Activated B cell treated with CpG ODN at 0.5 μM for 24 hours (primary cell): ENCODE measurements around the gene SOX6. TPM values are rescaled to one million over a fixed set of nuclear protein-coding genes. Genes with fewer than 3 reads are reported as not detected.

Experiments
- ATAC-seq: fragments of 200-7000 bp; cut with Tn5 transposase; one replicate; pipeline ENCODE4 v1.10.0; 2021; ENCODE audit warnings: low read depth, mild to moderate bottlenecking, moderate library complexity
- CTCF ChIA-PET: fragments of 350-600 bp; sonication (Branson Sonifier 250); formaldehyde crosslinking; loops from one replicate; lab custom pipeline; 2021; ENCODE audit warnings: antibody characterized with exemption; lab: Charles Lee
- POLR2A ChIA-PET: fragments of 350-600 bp; sonication (Branson Sonifier 250); formaldehyde crosslinking; loops from one replicate; lab custom pipeline; 2021; ENCODE audit warnings: antibody characterized with exemption; lab: Charles Lee
- DNase-seq: peaks from one replicate; pipeline ENCODE4 v3.0.0; 2022
- H3K27ac Mint-ChIP-seq: one replicate; pipeline ENCODE4 v1.8.0; 2020; ENCODE audit warnings: mixed read lengths
- H3K27me3 Mint-ChIP-seq: one replicate; pipeline ENCODE4 v1.8.0; 2021; ENCODE audit warnings: mixed read lengths
- H3K36me3 Mint-ChIP-seq: one replicate; pipeline ENCODE4 v1.8.0; 2021; ENCODE audit warnings: low read depth, mixed read lengths
- H3K4me1 Mint-ChIP-seq: one replicate; pipeline ENCODE4 v1.8.0; 2021; ENCODE audit warnings: mixed read lengths
- H3K4me3 Mint-ChIP-seq: one replicate; pipeline ENCODE4 v1.8.0; 2020; ENCODE audit warnings: mild to moderate bottlenecking, mixed read lengths
- H3K9me3 Mint-ChIP-seq: one replicate; pipeline ENCODE4 v1.8.0; 2020; ENCODE audit warnings: mixed read lengths
- CTCF ChIP-seq: fragments of 200-600 bp; IDR thresholded peaks from one replicate; pipeline ENCODE4 v1.8.0; 2022; ENCODE audit warnings: antibody characterized with exemption, mild to moderate bottlenecking
- intact Hi-C: fragments of 100-400 bp; cut with micrococcal nuclease; formaldehyde crosslinking; loops from one replicate; pipeline ENCODE4 v1.15.1; 2024
- total RNA-seq: library from RNA; stranded (reverse); gene quantifications from 2 replicates; pipeline ENCODE4 v1.2.3, GENCODE V29; 2022

Gene SOX6
- not detected in 2 replicates for total RNA-seq

- Mint-ChIP-seq H3K4me3 (no peak within 1 kb of the TSS), H3K27me3 (no peaks in the 10 kb centered on the region), H3K36me3 (no peaks in the 10 kb centered on the region), H3K9me3 (peaks cover 2% of the 10 kb centered on the region), H3K4me1 (no peaks in the 10 kb centered on the region), H3K27ac (no peak within 1 kb of the TSS)
- ATAC-seq = no peak
- DNase-seq = no peak
- TF ChIP-seq CTCF = no peak
- ChIA-PET POLR2A (no interaction called here), CTCF (no interaction called here)
- intact Hi-C loops = no loop called here
Observed at GRCh38 chr11:16356057-16356760, at the start of gene SOX6. SOX6 (minus strand) TSS chr11:16356546; CDS start chr11:16341248, 15,298 bp downstream.

GRCh38 chr11:16404781-16405285, 48.5 kb upstream of the SOX6 start:
- no peaks in the 10 kb centered on the region for H3K27me3 Mint-ChIP-seq
- no peaks in the 10 kb centered on the region for H3K4me1 Mint-ChIP-seq
- intact Hi-C loops = no loop called here
- H3K27ac Mint-ChIP-seq = no peak overlapping the region
- POLR2A ChIA-PET = no interaction called here
- peaks cover 3% of the 10 kb centered on the region for H3K9me3 Mint-ChIP-seq
- H3K36me3 Mint-ChIP-seq = no peaks in the 10 kb centered on the region
- H3K4me3 Mint-ChIP-seq = no peak overlapping the region
- CTCF ChIA-PET = no interaction called here
- TF ChIP-seq CTCF = no peak
- DNase-seq = no peak
- no peak for ATAC-seq

GRCh38 chr11:16403851-16404250, 47.5 kb upstream of the SOX6 start:
- ATAC-seq = no peak

GRCh38 chr11:16403448-16403803, 47.1 kb upstream of the SOX6 start:
- Mint-ChIP-seq H3K27ac (no peak overlapping the region), H3K9me3 (peaks cover 3% of the 10 kb centered on the region), H3K27me3 (no peaks in the 10 kb centered on the region), H3K4me3 (no peak overlapping the region), H3K36me3 (no peaks in the 10 kb centered on the region), H3K4me1 (no peaks in the 10 kb centered on the region)
- no peak for TF ChIP-seq CTCF
- DNase-seq (no peak), ATAC-seq (no peak)
- POLR2A ChIA-PET = no interaction called here
- CTCF ChIA-PET = no interaction called here
- intact Hi-C loops = no loop called here

More at GRCh38 chr11:16403851-16404250, 47.5 kb upstream of the SOX6 start:
- TF ChIP-seq CTCF = no peak
- Mint-ChIP-seq H3K27ac (no peak overlapping the region), H3K4me1 (no peaks in the 10 kb centered on the region), H3K9me3 (peaks cover 3% of the 10 kb centered on the region), H3K27me3 (no peaks in the 10 kb centered on the region), H3K36me3 (no peaks in the 10 kb centered on the region), H3K4me3 (no peak overlapping the region)
- no peak for DNase-seq
- CTCF ChIA-PET = no interaction called here
- POLR2A ChIA-PET = no interaction called here
- intact Hi-C loops = no loop called here

GRCh38 chr11:16402654-16403447, 46.5 kb upstream of the SOX6 start:
- no peak for TF ChIP-seq CTCF
- Mint-ChIP-seq H3K36me3 (no peaks in the 10 kb centered on the region), H3K27me3 (no peaks in the 10 kb centered on the region), H3K9me3 (peaks cover 3% of the 10 kb centered on the region), H3K4me3 (no peak overlapping the region), H3K4me1 (no peaks in the 10 kb centered on the region), H3K27ac (no peak overlapping the region)
- POLR2A ChIA-PET = no interaction called here
- DNase-seq (no peak), ATAC-seq (no peak)
- CTCF ChIA-PET = no interaction called here
- intact Hi-C loops = no loop called here
